GM10847 (cell line): ENCODE data around the gene CREM.

Experiments used
- POLR2A ChIP-seq: IDR thresholded peaks from 2 replicates; pipeline ENCODE4 v1.6.1; 2011; ENCODE audit not compliant: insufficient read length; ENCODE audit errors: extremely low read depth

Gene CREM

DNA sequence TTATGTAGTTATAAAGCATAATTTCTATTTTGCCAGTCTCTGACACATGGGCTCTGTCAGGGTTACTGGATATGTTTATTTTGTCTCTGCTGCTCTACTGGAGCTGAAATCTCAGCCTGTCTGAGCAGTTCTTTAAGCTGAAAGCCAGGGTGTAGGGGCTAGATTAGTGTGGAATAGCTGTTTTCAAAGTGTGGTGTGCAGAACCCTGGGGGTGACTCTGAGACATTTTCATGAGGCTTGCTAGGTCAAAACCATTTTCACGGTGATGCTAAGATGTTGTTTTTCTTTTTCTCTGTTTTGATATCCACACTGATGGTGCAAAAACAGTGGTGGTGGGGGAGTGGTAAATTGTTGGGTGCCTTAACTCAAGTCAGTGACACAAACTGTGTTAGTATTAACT lies 45.5 kb downstream of the CREM start:
- no peak for TF ChIP-seq POLR2A

DNA sequence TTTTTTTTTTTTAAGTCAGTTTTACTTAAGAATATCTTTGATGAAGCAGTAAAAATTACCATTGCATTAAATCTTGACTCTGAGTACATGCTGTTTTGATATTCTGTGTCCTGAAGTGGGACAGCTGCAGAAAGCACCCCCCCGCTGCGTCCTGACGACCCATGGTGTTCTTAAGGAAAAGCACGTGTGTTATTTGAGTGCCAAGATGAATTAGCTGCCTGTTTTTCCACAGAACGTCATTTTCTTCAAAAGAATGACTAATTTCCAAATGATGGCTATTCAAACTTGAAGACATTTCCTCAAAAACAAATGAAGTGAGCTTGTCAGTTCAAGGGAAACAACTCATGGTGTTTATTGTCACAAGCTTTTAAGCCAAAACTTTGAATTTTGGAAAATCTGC lies 45.9 kb downstream of the CREM start:
- TF ChIP-seq POLR2A, result no peak

DNA sequence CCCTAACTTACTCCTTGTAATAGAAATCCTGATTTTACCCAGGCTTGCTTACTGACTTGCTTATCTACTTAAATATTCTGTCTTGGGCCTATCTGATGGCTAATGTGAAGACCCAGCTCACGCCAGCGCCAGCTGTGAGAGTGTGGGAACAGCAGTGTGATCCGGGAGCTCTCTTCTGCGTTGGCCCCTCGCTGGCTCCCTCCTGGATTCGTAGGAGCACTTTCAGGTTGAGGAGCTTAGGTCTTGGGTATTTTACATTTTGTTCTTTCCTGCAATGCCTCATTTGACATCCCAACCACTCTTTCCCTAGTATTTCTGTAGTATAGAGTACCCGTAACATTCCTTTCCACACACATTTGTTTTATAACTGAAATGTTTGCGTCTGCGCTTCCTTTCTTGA lies 51.7 kb downstream of the CREM start:
- TF ChIP-seq POLR2A, result no peak

DNA sequence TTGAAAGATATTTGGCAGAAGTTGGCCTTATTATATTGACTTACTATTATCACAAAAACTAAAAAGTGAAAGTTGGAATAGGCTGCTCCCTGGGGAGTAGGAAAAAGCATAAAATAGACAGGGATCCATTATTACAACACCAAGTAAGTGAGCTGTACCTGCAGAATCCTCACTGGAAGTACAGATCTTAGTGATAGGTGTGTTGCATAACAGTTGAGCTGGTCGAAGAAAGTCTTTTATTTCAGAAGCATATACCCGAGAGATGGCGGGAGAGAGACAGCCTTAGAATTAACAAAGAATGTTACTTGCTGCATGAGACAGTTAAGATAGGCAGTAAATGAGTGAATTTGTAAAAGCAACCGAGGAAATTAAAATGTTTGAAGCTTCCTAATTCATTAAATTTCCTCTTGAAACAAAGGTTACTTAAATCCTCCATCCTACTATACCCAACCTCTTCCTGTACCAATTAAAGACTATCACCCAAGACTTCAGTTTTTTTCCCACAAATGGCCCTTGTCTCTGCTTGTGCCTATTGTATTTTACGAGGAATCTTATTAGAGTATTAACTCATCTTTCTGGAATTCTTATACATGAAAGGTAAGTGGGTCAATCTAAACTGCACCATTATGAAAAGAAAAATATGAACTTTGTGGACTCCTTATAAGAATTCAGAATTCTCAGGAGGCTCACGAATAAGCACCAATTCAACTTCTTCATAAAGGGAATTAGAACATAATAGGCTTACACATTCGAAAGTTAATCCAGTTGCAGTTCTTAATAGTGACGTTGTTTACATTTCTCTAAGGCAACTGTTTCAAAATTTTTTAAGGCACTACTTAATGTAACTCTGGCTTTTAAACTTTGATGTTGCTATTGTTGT lies 56.2 kb downstream of the CREM start:
- no peak for TF ChIP-seq POLR2A

DNA sequence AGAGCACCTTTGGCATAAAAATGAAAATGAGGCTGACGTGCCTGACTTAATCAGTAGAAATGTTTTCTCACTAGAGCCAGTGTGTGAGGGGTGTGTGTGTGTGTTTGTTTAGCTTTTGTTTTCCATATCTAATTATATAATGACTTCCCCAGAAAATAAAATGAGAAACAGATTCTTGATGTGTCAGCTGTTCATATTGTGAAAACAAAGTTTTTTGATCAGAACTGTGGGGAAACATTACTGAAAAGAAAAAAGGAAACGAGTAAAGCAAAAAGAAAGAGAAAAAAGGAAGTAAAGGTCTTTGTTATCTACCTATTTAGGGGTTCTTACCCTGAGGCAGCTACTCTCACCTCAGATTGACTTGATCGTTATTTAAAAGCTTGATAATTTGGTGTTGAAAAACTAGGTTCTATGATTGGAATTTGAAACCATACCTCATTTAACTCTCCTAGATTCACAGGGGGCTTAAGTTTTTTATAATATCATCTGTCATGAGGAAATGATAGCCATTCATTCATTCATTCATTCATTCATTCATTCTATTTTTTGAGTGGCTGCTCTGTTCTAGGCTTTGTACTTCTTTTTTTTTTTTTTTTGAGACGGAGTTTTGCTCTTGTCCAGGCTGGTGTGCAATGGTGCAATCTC lies 58.0 kb downstream of the CREM start:
- no peak for TF ChIP-seq POLR2A

DNA sequence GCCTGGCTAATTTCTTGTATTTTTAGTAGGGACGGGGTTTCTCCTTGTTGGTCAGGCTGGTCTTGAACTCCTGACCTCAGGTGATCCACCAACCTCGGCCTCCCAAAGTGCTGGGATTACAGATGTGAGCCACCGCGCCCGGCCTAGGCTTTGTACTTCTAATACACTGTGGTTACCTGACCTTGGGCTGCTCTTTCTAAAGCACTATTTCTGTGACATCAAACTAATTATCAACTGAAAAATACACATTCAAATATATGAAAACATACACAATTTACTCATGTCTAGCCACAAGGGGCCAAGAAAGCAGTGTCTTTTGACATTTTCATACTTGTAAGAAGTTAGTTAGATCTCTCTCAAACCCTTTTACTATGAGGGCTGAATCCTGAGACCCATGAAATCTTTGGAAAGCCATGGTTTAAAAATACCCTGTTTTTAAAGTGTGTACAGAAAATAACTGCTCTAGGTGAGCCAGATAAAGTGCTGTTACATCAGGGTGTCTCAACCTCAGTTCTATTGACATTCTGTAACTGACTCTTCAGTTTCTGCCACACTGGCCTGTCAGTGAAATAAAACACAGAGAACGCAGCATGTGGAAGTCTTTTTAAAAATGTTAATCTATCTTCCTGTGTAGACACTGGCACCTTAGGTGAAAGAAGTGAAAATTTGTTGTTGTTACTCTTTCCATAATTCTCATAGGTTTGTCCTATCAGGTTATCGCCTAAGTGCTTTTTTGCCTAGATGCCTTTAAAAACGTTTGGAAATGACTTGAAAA lies 58.8 kb downstream of the CREM start:
- TF ChIP-seq POLR2A, result no peak

DNA sequence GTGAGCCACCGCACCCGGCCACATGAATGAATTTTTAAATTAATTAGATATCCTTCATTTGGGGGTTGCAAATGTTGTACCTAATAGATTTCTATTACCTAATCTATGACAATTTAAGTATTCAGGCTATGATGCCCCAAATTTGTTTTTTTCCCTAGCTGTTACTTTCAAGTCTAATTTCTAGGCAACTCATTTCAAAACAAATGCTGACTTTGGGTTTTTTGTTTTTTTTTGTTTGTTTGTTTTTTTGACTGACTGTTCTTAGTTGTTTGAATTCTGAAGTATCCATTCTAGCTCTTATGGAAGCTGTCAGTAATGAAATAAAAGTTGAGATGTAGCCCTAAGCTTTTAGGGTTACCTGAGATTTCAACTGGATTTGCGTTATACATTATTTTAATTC lies 62.3 kb downstream of the CREM start:
- no peak for TF ChIP-seq POLR2A

DNA sequence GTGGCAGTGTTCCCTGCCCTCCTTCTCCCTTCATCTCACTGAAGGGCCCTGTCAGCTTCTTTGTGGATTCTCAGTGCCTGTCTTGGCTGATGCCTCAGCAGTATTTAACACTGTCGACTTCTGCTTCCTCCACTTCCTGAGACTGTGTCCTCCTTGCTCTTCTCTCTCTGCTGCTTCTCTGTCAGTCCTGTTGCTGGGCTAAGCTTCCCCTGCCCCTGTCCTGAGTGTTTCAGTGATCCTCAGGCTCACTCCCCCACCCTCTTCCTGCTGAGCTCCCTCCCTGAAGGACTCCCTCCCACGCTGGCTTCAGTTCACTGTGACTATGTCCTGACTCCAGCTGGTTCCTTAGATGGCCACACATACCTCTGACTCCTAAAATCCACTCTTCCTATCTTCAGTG lies 64.9 kb downstream of the CREM start:
- TF ChIP-seq POLR2A, result no peak

DNA sequence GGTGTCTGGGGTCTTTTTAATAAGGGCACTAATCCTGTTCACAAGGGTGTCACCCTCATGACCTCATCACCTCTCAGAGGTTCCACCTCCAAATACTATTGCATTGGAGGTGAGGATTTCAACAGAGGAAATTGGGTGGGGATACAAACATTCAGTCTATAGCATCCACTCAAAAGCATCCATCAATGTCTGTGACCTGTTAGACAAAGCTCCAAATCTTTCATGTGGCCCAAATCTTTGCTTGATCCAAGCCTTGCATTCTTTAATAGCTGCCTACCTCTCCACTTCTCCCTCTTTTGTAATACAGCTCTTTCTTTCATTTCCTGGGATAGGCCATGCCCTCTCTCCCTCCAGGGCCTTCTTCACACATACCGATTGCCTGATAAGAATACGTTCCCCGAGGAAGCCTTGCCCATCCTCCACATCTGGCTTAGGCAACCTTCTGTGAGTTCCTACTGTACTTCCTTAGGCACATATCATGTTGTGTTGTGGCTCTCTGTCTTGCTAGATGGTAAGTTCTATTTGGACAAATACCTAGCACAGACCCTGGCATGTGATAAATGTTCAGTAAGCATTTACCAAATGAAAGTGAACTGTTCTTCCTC lies 66.1 kb downstream of the CREM start:
- no peak for TF ChIP-seq POLR2A

DNA sequence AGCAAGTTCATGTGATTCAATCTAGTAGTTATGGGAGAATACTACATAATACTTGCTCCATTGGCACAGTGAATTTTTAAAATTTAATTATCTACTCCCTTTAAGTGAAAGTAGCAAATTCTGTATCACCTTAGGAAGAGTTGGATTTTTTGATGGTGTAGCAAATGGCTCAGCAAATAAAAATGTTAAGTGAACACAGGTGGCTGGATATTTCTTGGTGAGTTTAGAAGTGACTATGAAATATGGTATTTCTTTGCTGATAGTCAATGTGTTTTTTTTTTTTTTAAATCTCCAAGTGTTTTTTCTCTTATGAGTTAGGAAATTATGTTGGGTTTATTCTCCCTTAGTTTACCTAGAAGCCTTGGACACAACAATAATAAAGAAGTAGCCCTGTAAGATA lies 67.8 kb downstream of the CREM start:
- TF ChIP-seq POLR2A, result no peak

DNA sequence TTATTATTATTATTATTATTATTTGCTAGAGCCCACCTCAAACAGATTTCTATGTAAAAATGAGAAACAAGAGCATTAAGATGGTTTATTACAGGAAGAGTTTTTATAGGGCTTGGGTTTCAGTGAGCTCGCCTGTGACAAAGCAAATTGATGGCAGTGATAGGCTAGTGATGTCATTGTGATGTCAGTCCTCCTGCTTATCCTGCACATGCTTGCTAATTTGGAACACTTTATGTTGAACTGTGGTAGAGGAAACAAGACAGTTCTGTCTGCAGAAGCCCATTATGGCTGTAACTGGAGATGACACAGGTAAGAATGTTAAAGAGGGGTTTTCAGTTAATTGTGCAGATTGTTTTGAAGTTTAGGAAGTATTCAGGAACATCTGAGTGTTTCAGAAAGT lies 68.3 kb downstream of the CREM start:
- no peak for TF ChIP-seq POLR2A

DNA sequence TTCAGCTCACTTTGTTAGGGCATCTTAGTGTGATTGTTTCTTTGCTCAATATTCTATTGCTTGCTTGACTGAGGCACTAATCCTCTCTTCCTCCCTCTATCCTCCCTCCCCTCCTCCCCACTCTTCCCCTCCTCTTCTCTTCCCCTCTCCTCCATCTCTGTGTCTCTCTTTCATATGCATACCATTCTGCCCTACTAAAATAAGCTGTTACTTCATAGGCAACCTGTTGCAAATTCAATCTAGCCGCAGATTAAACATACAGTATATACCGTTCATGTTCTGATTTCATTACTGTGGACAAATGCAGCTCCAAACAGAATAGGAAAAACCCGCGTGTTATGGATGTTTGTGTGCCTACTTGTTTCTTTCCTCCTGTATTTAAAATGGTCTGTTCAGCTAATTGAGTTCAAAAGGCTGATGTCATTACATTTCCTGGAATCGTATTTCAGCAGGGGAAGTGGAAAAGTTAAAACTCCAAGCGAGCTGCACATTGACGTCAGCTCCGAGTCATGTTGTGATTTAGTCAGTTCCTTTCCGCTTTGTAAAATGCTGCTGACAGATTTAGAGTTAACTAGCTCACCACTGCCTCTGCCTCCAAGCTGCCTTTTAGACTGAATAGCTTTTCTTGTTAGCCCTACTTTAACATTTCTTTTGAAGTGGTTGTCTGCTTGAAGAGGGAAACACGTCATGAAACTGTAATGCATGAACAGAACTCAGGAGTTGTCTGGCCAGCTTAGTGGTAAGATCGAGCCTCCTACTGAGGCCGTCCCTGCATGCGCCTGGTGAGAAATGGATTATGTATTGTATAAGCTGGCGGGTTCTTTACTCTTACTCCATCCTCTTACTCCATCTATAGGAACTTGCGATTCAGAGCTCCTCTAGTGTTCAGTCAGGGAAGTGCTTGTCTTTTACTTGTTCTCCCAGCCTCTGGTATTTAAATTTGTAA lies 69.0 kb downstream of the CREM start:
- no peak for TF ChIP-seq POLR2A

DNA sequence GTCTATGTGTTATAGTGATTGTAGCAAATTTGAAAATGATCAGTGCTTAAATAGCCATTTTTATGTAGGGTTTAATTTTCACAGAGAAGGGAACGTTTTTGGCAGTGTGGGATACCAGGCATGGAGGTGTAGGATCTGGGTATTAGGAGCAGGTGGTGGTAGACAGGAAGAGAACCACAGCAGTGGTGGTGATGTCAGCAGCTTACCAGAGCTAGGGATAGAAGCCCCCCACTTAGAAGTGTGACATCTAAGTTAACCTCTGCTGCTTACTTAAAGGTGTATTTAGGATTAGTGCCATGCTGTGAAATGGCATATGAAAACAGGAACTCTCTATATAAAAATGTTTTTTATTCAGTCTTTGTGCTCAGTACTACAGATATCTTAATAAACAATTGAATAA lies 73.8 kb downstream of the CREM start:
- TF ChIP-seq POLR2A, result no peak

DNA sequence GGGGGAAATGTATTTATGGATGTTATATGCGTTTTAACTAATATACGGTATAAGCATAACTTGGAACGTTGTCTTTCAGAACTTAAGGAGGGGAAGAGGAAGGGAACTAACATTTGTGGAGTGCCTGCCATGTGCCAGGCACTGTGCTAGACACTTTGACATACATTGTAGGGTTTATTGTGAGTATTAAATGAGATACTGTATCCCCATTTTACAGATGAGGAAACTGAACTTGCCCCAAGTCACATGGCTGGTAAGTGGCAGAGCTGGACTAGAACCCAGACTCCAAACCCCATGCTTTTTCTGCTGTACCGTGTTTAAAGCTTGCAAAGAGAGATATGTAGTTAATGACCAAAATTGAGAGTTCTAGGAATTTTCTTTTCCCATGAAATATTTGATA lies 74.6 kb downstream of the CREM start:
- no peak for TF ChIP-seq POLR2A
